ENCODE results near the gene PLAU. TPM values are rescaled to one million over a fixed set of nuclear protein-coding genes. Genes with fewer than 3 reads are reported as not detected.

PLAU gene
- total RNA-seq, 4 donors from 2014 or later, result 7.3 to 75.2 (median 31.9) TPM

DNA sequence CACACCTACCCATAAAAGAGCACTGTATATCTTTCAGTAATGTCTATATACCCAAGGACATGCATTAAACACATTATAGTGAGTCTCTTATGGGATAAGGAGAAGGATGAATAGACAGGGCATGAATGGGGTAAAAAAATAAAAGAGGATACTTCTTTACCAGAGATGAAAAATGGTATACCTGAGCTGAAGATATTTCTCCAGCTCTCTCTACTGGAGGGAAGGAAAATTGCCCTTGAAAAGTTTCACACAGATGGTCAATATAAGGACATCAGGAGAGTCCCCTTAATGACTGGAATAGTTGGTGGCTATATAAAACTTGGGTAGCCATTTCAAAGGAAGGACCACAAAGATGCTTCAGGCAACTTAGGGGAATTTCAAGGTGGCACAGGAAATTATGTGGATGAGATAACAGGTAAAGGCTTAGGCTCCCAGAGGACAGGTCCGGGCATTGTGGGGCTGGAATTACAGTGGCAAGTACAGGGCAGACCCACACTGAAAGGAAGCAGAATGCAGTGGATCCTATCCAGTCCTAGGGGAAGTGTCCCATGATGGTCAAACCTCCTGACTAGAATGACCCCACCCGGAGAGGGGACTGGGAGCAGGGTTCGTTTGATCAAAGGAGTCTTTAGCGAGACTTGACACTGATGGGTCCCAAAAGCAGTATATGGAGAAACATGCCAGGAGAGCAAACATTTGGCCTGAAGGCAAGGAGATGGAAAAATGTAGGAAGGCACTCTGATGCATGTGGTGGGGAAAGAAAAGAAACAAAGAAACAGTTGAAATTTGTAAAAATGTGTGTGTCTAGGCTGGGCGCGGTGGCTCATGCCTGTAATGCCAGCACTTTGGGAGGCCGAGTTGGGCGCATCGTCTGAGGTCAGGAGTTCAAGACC, 35.6 kb downstream of the PLAU start:
- DNase-seq (ENCODE audit: low spot score) (no peak), ATAC-seq (ENCODE audit: low FRiP score) (no peak)
- TF ChIP-seq, protein P1, sequence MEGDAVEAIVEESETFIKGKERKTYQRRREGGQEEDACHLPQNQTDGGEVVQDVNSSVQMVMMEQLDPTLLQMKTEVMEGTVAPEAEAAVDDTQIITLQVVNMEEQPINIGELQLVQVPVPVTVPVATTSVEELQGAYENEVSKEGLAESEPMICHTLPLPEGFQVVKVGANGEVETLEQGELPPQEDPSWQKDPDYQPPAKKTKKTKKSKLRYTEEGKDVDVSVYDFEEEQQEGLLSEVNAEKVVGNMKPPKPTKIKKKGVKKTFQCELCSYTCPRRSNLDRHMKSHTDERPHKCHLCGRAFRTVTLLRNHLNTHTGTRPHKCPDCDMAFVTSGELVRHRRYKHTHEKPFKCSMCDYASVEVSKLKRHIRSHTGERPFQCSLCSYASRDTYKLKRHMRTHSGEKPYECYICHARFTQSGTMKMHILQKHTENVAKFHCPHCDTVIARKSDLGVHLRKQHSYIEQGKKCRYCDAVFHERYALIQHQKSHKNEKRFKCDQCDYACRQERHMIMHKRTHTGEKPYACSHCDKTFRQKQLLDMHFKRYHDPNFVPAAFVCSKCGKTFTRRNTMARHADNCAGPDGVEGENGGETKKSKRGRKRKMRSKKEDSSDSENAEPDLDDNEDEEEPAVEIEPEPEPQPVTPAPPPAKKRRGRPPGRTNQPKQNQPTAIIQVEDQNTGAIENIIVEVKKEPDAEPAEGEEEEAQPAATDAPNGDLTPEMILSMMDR (IDR thresholded peaks at IDR 0.05), result no peak

GRCh38 chr10:73948947-73949633, 38.2 kb downstream of the PLAU start:
- DNase-seq (ENCODE audit: low spot score) (no peak), ATAC-seq (ENCODE audit: low FRiP score) (no peak)
- TF ChIP-seq, protein P1 (IDR thresholded peaks at IDR 0.05), result no peak

GRCh38 chr10:73950155-73950948, 39.4 kb downstream of the PLAU start:
- no peak for DNase-seq (ENCODE audit: low spot score)
- TF ChIP-seq, protein P1 (IDR thresholded peaks at IDR 0.05), result no peak
- no peak for ATAC-seq (ENCODE audit: low FRiP score)

- ATAC-seq (ENCODE audit: low FRiP score), result no peak
- DNase-seq (ENCODE audit: low spot score), result no peak
- TF ChIP-seq, protein P1 (IDR thresholded peaks at IDR 0.05), result no peak
These were observed 42.7 kb downstream of the PLAU start for GRCh38 chr10:73953665-73954064.

GRCh38 chr10:73954737-73955136, 43.8 kb downstream of the PLAU start:
- TF ChIP-seq, protein P1 (IDR thresholded peaks at IDR 0.05), result no peak
- ATAC-seq (ENCODE audit: low FRiP score) (no peak), DNase-seq (ENCODE audit: low spot score) (no peak)

- ATAC-seq (ENCODE audit: low FRiP score) (no peak), DNase-seq (ENCODE audit: low spot score) (no peak)
- TF ChIP-seq, protein P1 (IDR thresholded peaks at IDR 0.05), result no peak
These were observed 44.8 kb downstream of the PLAU start for GRCh38 chr10:73955719-73956118.

Data from omental fat pad (tissue), 4 donors.